Neural cell (in vitro differentiated cells): ENCODE data around the gene CDC73. TPM values are rescaled to one million over a fixed set of nuclear protein-coding genes. Genes with fewer than 3 reads are reported as not detected.
"Not testable (repeated sequence)": the region's sequence is repeated elsewhere in the genome, so short reads cannot be mapped to it uniquely, and the experiment has no call there.

Source experiments
- H2AFZ ChIP-seq: fragments of 200-600, 300-800 bp; sonication (generic), shearing (Covaris generic); 2 replicates; pipeline ENCODE4 v1.6.0; 2014; ENCODE audit warnings: low read depth, mild to moderate bottlenecking, antibody characterized with exemption, low read length, moderate library complexity
- H3F3A ChIP-seq: fragments of 200-600 bp; shearing (Covaris generic); 2 replicates; pipeline ENCODE4 v1.6.1; 2016; ENCODE audit warnings: mild to moderate bottlenecking, moderate library complexity, mixed read lengths, antibody characterized with exemption, low read length; ENCODE audit not compliant: insufficient read depth, poor library complexity, severe bottlenecking
- H3K27ac ChIP-seq: fragments of 200-600, 300-800 bp; sonication (generic), shearing (Covaris generic); 2 replicates; pipeline ENCODE4 v1.5.1; 2014; ENCODE audit warnings: mild to moderate bottlenecking, low read length, moderate library complexity
- H3K27me3 ChIP-seq: fragments of 300-800, 200-600 bp; sonication (generic), shearing (Covaris generic); 2 replicates; pipeline ENCODE4 v1.6.0; 2014; ENCODE audit warnings: mild to moderate bottlenecking, low read depth, low read length, moderate library complexity; ENCODE audit not compliant: insufficient read depth
- H3K36me3 ChIP-seq: fragments of 300-800, 200-600 bp; sonication (generic), shearing (Covaris generic); 2 replicates; pipeline ENCODE4 v1.5.1; 2014; ENCODE audit warnings: mild to moderate bottlenecking, antibody characterized with exemption, low read length, moderate library complexity; ENCODE audit not compliant: insufficient read depth
- H3K4me2 ChIP-seq: fragments of 300-800, 200-600 bp; sonication (generic), shearing (Covaris generic); 2 replicates; pipeline ENCODE4 v1.6.0; 2014; ENCODE audit warnings: mild to moderate bottlenecking, low read length
- H3K4me3 ChIP-seq: fragments of 300-800, 200-600 bp; sonication (generic), shearing (Covaris generic); 2 replicates; pipeline ENCODE4 v1.5.1; 2014; ENCODE audit warnings: mild to moderate bottlenecking, low read length, moderate library complexity
- H3K79me2 ChIP-seq: fragments of 200-600 bp; shearing (Covaris generic); replicated peaks from 2 replicates; pipeline ENCODE4 v1.6.0; 2014; ENCODE audit warnings: mild to moderate bottlenecking, low read length, moderate library complexity; ENCODE audit not compliant: insufficient read depth
- H3K9ac ChIP-seq: fragments of 300-800, 200-600 bp; sonication (generic), shearing (Covaris generic); 2 replicates; pipeline ENCODE4 v1.6.1; 2016; ENCODE audit warnings: mild to moderate bottlenecking, low read length, mixed read lengths
- H3K9me2 ChIP-seq: fragments of 200-600 bp; shearing (Covaris generic); 2 replicates; pipeline ENCODE4 v1.6.1; 2016; ENCODE audit warnings: mild to moderate bottlenecking, low read length, mixed read lengths; ENCODE audit not compliant: insufficient read depth
- H3K9me3 ChIP-seq: fragments of 200-600, 300-800 bp; sonication (generic), shearing (Covaris generic); 2 replicates; pipeline ENCODE4 v1.6.1; 2016; ENCODE audit warnings: mild to moderate bottlenecking, mixed run types, low read length, moderate library complexity, mixed read lengths
- H4K20me1 ChIP-seq: fragments of 200-600 bp; shearing (Covaris generic); 2 replicates; pipeline ENCODE4 v1.6.1; 2016; ENCODE audit warnings: mild to moderate bottlenecking, mixed run types; ENCODE audit not compliant: insufficient read depth
- CTCF ChIP-seq: fragments of 450-650 bp; IDR thresholded peaks from 2 replicates; pipeline ENCODE4 v1.5.1; 2014; ENCODE audit warnings: antibody characterized with exemption, mild to moderate bottlenecking, moderate library complexity; ENCODE audit not compliant: poor library complexity, severe bottlenecking
- EP300 ChIP-seq: fragments of 450-650 bp; conservative IDR thresholded peaks from 2 replicates; pipeline ENCODE4 v1.6.1; 2014; ENCODE audit warnings: antibody characterized with exemption, mild to moderate bottlenecking, moderate library complexity; ENCODE audit not compliant: poor library complexity, severe bottlenecking
- EZH2 ChIP-seq: fragments of 200-600, 300-800 bp; shearing (Covaris generic), sonication (generic); IDR thresholded peaks from 2 replicates; pipeline ENCODE4 v1.6.1; 2014; ENCODE audit warnings: antibody characterized with exemption, low read length, borderline replicate concordance, mild to moderate bottlenecking; ENCODE audit not compliant: insufficient read depth, poor library complexity, severe bottlenecking
- MXI1 ChIP-seq: fragments of 450-650 bp; conservative IDR thresholded peaks from 2 replicates; pipeline ENCODE4 v1.6.1; 2014; ENCODE audit warnings: antibody characterized with exemption, mild to moderate bottlenecking; ENCODE audit not compliant: poor library complexity, severe bottlenecking
- POLR2AphosphoS5 ChIP-seq: IDR thresholded peaks from 2 replicates; pipeline ENCODE4 v1.6.1; 2012
- RAD21 ChIP-seq: fragments of 450-650 bp; conservative IDR thresholded peaks from 2 replicates; pipeline ENCODE4 v1.6.1; 2014; ENCODE audit warnings: antibody characterized with exemption, mild to moderate bottlenecking, moderate library complexity
- SMC3 ChIP-seq: fragments of 450-650 bp; conservative IDR thresholded peaks from 2 replicates; pipeline ENCODE4 v1.6.1; 2014; ENCODE audit warnings: antibody characterized with exemption, mild to moderate bottlenecking, moderate library complexity; ENCODE audit not compliant: poor library complexity
- TAF1 ChIP-seq: IDR thresholded peaks from 2 replicates; pipeline ENCODE4 v1.6.1; 2012; ENCODE audit warnings: low read depth
- polyA plus RNA-seq: library from polyadenylated mRNA; depleted of rRNA; stranded (reverse); fragments of >200 nt; gene quantifications from 2 replicates; pipeline ENCODE4 v1.2.3, GENCODE V29; 2014
- TF ChIP-seq, protein P1 (sequence below): IDR thresholded peaks from 2 replicates; pipeline ENCODE4 v1.6.1; 2012; ENCODE audit warnings: borderline replicate concordance

CDC73 gene
- polyA plus RNA-seq, 1 donor from 2014 or later: 11.9 TPM

- Histone ChIP-seq H3K27ac (no peak overlapping the region), H3K9me2 (no peaks in the 10 kb centered on the region), H3F3A (no peaks in the 10 kb centered on the region), H3K36me3 (no peaks in the 10 kb centered on the region), H3K9me3 (no peaks in the 10 kb centered on the region), H4K20me1 (no peaks in the 10 kb centered on the region), H3K79me2 (no peaks in the 10 kb centered on the region), H3K27me3 (no peaks in the 10 kb centered on the region), H3K9ac (no peak overlapping the region), H3K4me3 (no peak overlapping the region), H3K4me2 (no peak overlapping the region), H2AFZ (no peak overlapping the region)
- TF ChIP-seq CTCF (no peak), TAF1 (no peak), POLR2AphosphoS5 (no peak), EZH2 (no peak), SMC3 (no peak), MXI1 (no peak), EP300 (no peak), RAD21 (no peak)
- TF ChIP-seq, protein P1, sequence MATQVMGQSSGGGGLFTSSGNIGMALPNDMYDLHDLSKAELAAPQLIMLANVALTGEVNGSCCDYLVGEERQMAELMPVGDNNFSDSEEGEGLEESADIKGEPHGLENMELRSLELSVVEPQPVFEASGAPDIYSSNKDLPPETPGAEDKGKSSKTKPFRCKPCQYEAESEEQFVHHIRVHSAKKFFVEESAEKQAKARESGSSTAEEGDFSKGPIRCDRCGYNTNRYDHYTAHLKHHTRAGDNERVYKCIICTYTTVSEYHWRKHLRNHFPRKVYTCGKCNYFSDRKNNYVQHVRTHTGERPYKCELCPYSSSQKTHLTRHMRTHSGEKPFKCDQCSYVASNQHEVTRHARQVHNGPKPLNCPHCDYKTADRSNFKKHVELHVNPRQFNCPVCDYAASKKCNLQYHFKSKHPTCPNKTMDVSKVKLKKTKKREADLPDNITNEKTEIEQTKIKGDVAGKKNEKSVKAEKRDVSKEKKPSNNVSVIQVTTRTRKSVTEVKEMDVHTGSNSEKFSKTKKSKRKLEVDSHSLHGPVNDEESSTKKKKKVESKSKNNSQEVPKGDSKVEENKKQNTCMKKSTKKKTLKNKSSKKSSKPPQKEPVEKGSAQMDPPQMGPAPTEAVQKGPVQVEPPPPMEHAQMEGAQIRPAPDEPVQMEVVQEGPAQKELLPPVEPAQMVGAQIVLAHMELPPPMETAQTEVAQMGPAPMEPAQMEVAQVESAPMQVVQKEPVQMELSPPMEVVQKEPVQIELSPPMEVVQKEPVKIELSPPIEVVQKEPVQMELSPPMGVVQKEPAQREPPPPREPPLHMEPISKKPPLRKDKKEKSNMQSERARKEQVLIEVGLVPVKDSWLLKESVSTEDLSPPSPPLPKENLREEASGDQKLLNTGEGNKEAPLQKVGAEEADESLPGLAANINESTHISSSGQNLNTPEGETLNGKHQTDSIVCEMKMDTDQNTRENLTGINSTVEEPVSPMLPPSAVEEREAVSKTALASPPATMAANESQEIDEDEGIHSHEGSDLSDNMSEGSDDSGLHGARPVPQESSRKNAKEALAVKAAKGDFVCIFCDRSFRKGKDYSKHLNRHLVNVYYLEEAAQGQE: no peak
These were observed 6.1 kb upstream of the CDC73 start for GRCh38 chr1:193115629-193116227.

DNA sequence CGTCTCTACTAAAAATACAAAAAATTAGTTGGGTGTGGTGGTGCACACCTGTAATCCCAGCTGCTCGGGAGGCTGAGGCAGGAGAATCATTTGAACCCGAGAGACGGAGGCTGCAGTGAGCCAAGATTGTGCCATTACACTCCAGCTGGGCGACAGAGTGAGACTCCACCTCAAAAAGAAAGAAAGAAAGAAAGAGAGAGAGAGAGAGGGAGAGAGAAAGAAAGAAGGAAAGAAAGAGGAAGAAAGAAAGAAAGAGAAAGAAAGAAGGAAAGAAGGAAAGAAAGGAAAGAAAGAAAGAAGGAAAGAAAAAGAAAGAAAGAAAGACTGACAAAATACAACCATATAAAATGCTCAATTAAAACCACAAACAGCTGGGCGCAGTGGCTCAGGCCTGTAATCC is 4.7 kb upstream of the CDC73 start:
- H3K27ac ChIP-seq, H3K9me2 ChIP-seq, H3K27me3 ChIP-seq, H3K9me3 ChIP-seq, H3K4me3 ChIP-seq, H3K36me3 ChIP-seq, H3K9ac ChIP-seq, H3F3A ChIP-seq, H4K20me1 ChIP-seq, H2AFZ ChIP-seq, H3K4me2 ChIP-seq, H3K79me2 ChIP-seq: not testable (repeated sequence)

DNA sequence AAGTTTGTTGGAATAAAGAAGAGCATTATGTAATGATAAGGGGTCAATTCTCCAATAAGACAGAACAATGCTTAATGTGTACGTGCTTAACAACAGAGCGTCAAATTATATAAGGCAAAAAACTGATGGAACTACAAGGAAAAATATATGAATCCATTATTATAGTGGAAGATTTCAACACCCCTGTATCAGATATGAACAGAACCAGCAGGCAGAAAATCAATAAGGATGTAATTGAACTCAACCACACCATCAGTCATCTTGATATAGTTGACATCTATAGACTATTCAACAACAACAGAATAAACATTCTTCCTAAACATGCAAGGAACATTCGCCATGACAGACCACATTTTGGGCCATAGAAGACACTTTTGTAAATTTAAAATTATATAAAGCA is 3.6 kb upstream of the CDC73 start:
- H4K20me1 ChIP-seq: no peaks in the 10 kb centered on the region
- no peak overlapping the region for H2AFZ ChIP-seq
- no peak overlapping the region for H3K27ac ChIP-seq
- no peaks in the 10 kb centered on the region for H3K27me3 ChIP-seq
- H3K4me3 ChIP-seq: no peak overlapping the region
- H3K9me3 ChIP-seq: no peaks in the 10 kb centered on the region
- no peaks in the 10 kb centered on the region for H3F3A ChIP-seq
- no peak for TF ChIP-seq EZH2
- TF ChIP-seq TAF1: no peak
- no peak for TF ChIP-seq RAD21
- no peak for TF ChIP-seq EP300
- TF ChIP-seq MXI1: no peak
- TF ChIP-seq, protein P1: no peak
- no peak for TF ChIP-seq SMC3
- TF ChIP-seq CTCF: no peak
- TF ChIP-seq POLR2AphosphoS5: no peak
- no peak overlapping the region for H3K9ac ChIP-seq
- no peak overlapping the region for H3K4me2 ChIP-seq
- peaks cover 8% of the 10 kb centered on the region for H3K79me2 ChIP-seq
- H3K9me2 ChIP-seq: no peaks in the 10 kb centered on the region
- no peaks in the 10 kb centered on the region for H3K36me3 ChIP-seq
